ENCODE measurements around the gene POSTN. TPM values are rescaled to one million over a fixed set of nuclear protein-coding genes. Genes with fewer than 3 reads are reported as not detected.
A peak's percentile ranks its signal among the peaks of the same experiment; 100 is the strongest.

Gene POSTN
- total RNA-seq, 1 donor: 1,081 TPM

DNA sequence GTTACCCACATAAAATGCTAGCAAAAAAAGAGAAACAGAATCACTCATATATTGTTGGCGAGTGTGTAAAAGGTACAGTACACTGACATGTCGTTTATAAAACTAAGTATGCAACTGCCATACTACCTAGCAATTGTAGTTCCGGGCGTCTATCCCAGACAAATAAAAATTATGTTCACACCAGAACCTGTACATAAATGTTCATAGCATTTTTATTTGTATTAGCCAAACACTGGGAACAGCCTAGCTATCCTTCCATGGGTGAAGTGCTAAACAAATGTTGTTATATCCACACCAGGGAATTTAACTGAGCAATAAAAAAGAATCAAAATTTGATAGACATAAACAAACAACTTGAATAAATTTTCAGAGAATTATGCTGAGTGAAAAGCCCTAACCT lies 28.9 kb upstream of the POSTN start:
- H3K9me3 ChIP-seq (ENCODE audit: low read depth, low read length): no peaks in the 10 kb centered on the region
- TF ChIP-seq, protein P1, sequence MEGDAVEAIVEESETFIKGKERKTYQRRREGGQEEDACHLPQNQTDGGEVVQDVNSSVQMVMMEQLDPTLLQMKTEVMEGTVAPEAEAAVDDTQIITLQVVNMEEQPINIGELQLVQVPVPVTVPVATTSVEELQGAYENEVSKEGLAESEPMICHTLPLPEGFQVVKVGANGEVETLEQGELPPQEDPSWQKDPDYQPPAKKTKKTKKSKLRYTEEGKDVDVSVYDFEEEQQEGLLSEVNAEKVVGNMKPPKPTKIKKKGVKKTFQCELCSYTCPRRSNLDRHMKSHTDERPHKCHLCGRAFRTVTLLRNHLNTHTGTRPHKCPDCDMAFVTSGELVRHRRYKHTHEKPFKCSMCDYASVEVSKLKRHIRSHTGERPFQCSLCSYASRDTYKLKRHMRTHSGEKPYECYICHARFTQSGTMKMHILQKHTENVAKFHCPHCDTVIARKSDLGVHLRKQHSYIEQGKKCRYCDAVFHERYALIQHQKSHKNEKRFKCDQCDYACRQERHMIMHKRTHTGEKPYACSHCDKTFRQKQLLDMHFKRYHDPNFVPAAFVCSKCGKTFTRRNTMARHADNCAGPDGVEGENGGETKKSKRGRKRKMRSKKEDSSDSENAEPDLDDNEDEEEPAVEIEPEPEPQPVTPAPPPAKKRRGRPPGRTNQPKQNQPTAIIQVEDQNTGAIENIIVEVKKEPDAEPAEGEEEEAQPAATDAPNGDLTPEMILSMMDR (IDR thresholded peaks at IDR 0.05; ENCODE audit: extremely low read depth, low read depth, low read length): no peak
- DNase-seq (ENCODE audit: insufficient read length, low spot score, missing footprints): no peak
- H3K27me3 ChIP-seq (ENCODE audit: insufficient read depth, low read length): no peaks in the 10 kb centered on the region
- H3K4me3 ChIP-seq (ENCODE audit: insufficient read depth, low read length): no peak overlapping the region
- no peak overlapping the region for H3K27ac ChIP-seq (ENCODE audit: low read depth, low read length)
- no peaks in the 10 kb centered on the region for H3K4me1 ChIP-seq (ENCODE audit: insufficient read depth, low read length)
- no peaks in the 10 kb centered on the region for H3K79me2 ChIP-seq (ENCODE audit: insufficient read depth, low read length)
- peaks cover 3% of the 10 kb centered on the region for H3K36me3 ChIP-seq (ENCODE audit: insufficient read depth, low read length)
- no peak overlapping the region for H3K4me2 ChIP-seq (ENCODE audit: insufficient read depth, low read length)
- H2AFZ ChIP-seq (ENCODE audit: low read length): no peak overlapping the region
- H4K20me1 ChIP-seq (ENCODE audit: insufficient read depth, low read length): no peaks in the 10 kb centered on the region

DNA sequence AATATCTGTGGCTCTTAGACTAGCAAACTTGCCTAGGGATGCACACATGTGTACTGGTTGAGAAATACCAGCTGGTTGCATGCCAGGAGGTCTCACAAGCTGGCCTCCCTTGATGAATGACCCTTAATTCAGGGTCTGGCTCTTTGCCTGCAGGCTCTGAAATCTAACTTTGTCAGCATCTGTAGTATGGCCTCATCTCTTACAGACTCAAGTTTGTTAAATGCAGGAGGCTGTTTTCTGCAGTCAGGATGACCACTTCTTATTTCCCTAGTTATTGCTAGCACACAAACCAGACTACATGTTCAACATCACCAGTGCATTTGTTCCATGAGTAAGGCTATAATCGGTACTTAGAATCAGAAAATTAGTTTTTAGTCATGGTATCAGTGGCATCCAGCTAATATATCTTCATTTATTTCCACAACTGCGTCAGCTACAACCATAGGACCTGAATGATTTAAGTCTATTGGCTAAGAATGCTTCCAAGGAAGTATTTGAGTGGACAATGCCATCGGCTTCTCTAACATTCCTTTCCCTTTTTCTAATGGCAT lies 23.3 kb upstream of the POSTN start:
- no peak overlapping the region for H3K4me3 ChIP-seq (ENCODE audit: insufficient read depth, low read length)
- TF ChIP-seq, protein P1 (IDR thresholded peaks at IDR 0.05; ENCODE audit: extremely low read depth, low read depth, low read length): no peak
- no peak overlapping the region for H3K27ac ChIP-seq (ENCODE audit: low read depth, low read length)
- no peak for DNase-seq (ENCODE audit: insufficient read length, low spot score, missing footprints)
- peak overlapping the region; percentile 29 for H2AFZ ChIP-seq (ENCODE audit: low read length)
- no peaks in the 10 kb centered on the region for H3K36me3 ChIP-seq (ENCODE audit: insufficient read depth, low read length)
- H3K79me2 ChIP-seq (ENCODE audit: insufficient read depth, low read length): no peaks in the 10 kb centered on the region
- no peaks in the 10 kb centered on the region for H3K27me3 ChIP-seq (ENCODE audit: insufficient read depth, low read length)
- no peak overlapping the region for H3K4me2 ChIP-seq (ENCODE audit: insufficient read depth, low read length)
- no peaks in the 10 kb centered on the region for H4K20me1 ChIP-seq (ENCODE audit: insufficient read depth, low read length)
- H3K4me1 ChIP-seq (ENCODE audit: insufficient read depth, low read length): peaks cover 22% of the 10 kb centered on the region
- H3K9me3 ChIP-seq (ENCODE audit: low read depth, low read length): no peaks in the 10 kb centered on the region

DNA sequence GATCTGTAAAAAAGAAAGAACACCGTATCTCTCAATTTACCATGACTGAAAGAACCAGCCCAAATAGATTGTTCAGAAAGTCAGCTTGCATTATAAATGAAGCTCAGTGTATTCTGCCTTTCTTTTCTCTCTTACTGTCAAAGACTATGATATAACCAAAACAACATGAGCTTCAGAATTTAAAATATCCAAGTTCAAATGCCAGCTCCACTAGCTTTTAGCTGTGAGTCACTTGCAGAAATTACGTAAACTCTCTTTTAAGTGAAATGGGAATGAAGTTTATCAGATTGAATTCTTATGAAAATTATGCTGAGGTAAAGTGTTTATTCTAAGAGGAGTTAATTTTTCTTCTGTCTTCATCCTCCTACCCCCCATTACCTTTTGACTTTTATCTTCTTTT lies 20.0 kb upstream of the POSTN start:
- Histone ChIP-seq H2AFZ (ENCODE audit: low read length) (no peak overlapping the region), H3K9me3 (ENCODE audit: low read depth, low read length) (no peaks in the 10 kb centered on the region), H3K4me3 (ENCODE audit: insufficient read depth, low read length) (no peak overlapping the region), H3K79me2 (ENCODE audit: insufficient read depth, low read length) (no peaks in the 10 kb centered on the region), H3K4me2 (ENCODE audit: insufficient read depth, low read length) (peak overlapping the region; percentile 51), H3K27ac (ENCODE audit: low read depth, low read length) (peak overlapping the region; percentile 92), H3K4me1 (ENCODE audit: insufficient read depth, low read length) (peaks cover 40% of the 10 kb centered on the region), H3K36me3 (ENCODE audit: insufficient read depth, low read length) (no peaks in the 10 kb centered on the region), H3K27me3 (ENCODE audit: insufficient read depth, low read length) (no peaks in the 10 kb centered on the region), H4K20me1 (ENCODE audit: insufficient read depth, low read length) (no peaks in the 10 kb centered on the region)
- TF ChIP-seq, protein P1 (IDR thresholded peaks at IDR 0.05; ENCODE audit: extremely low read depth, low read depth, low read length): no peak
- peak; percentile 77 for DNase-seq (ENCODE audit: insufficient read length, low spot score, missing footprints)

DNA sequence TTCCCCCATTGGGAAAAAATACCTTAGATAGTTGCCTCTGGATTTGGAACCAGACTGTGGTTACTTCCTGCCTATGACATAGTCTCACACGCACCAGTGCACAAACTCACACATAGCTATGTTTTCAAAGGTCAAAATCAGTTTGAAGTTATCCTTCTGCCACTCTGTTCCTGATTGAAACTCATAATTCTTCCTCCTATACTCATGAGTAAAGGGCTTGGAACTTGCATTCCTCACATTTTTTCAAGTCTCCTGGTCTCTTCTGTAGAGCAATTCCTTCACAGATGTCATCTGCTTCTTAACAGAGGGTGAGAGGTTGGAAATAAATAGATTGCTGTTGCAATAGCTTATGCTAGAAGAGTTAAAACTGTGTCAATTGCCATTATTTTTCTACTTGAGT lies 18.6 kb upstream of the POSTN start:
- no peaks in the 10 kb centered on the region for H3K79me2 ChIP-seq (ENCODE audit: insufficient read depth, low read length)
- peak overlapping the region; percentile 51 for H3K4me2 ChIP-seq (ENCODE audit: insufficient read depth, low read length)
- no peak overlapping the region for H2AFZ ChIP-seq (ENCODE audit: low read length)
- H3K27ac ChIP-seq (ENCODE audit: low read depth, low read length): peak overlapping the region; percentile 92
- TF ChIP-seq, protein P1 (IDR thresholded peaks at IDR 0.05; ENCODE audit: extremely low read depth, low read depth, low read length): no peak
- peaks cover 40% of the 10 kb centered on the region for H3K4me1 ChIP-seq (ENCODE audit: insufficient read depth, low read length)
- H3K36me3 ChIP-seq (ENCODE audit: insufficient read depth, low read length): no peaks in the 10 kb centered on the region
- no peaks in the 10 kb centered on the region for H3K9me3 ChIP-seq (ENCODE audit: low read depth, low read length)
- H4K20me1 ChIP-seq (ENCODE audit: insufficient read depth, low read length): no peaks in the 10 kb centered on the region
- no peaks in the 10 kb centered on the region for H3K27me3 ChIP-seq (ENCODE audit: insufficient read depth, low read length)
- DNase-seq (ENCODE audit: insufficient read length, low spot score, missing footprints): no peak
- H3K4me3 ChIP-seq (ENCODE audit: insufficient read depth, low read length): no peak overlapping the region
